B cell (primary cell): Measurements from ENCODE around the gene SLC9A3.

Experiments used
- EZH2 ChIP-seq: IDR thresholded peaks from 2 replicates; pipeline ENCODE4 v1.6.1; 2012; ENCODE audit warnings: borderline replicate concordance, low read depth, mild to moderate bottlenecking, moderate library complexity, low read length; ENCODE audit not compliant: insufficient read depth, poor library complexity, severe bottlenecking
- TF ChIP-seq, protein P1 (sequence below): fragments of 200-600 bp; IDR thresholded peaks from one replicate; pipeline ENCODE4 v1.8.0; 2022; ENCODE audit warnings: antibody characterized with exemption, mild to moderate bottlenecking

DNA sequence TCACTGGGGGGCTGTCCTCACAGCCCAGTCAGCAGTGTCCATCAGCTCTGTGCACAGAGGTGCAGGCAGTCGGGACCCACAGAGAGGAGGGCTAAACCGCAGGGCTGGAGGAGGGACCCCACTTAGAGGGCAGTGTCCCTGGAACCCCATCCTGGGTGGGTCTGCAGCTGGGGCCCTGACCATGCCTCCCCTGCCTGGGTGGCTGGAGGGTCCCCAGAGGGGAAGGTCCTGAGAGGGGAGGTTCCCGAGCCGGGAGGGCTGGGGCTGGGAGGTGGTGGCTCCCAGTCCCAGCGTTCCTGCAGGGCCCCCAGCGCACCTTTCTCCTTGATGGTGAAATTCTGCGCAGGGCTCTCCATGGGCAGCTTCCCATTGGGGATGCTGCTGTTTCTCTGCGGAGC lies 48.5 kb downstream of the SLC9A3 start:
- TF ChIP-seq, protein P1, sequence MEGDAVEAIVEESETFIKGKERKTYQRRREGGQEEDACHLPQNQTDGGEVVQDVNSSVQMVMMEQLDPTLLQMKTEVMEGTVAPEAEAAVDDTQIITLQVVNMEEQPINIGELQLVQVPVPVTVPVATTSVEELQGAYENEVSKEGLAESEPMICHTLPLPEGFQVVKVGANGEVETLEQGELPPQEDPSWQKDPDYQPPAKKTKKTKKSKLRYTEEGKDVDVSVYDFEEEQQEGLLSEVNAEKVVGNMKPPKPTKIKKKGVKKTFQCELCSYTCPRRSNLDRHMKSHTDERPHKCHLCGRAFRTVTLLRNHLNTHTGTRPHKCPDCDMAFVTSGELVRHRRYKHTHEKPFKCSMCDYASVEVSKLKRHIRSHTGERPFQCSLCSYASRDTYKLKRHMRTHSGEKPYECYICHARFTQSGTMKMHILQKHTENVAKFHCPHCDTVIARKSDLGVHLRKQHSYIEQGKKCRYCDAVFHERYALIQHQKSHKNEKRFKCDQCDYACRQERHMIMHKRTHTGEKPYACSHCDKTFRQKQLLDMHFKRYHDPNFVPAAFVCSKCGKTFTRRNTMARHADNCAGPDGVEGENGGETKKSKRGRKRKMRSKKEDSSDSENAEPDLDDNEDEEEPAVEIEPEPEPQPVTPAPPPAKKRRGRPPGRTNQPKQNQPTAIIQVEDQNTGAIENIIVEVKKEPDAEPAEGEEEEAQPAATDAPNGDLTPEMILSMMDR = no peak
- no peak for TF ChIP-seq EZH2
